HepG2 (cell line): ENCODE data around the gene HSD11B2. TPM values are rescaled to one million over a fixed set of nuclear protein-coding genes. Genes with fewer than 3 reads are reported as not detected.

Experiments
- ATF3 ChIP-seq: sonication (generic); formaldehyde crosslinking; IDR thresholded peaks from 2 replicates; pipeline ENCODE4 v1.4.0; 2020; ENCODE audit warnings: missing genetic modification reagents
- CREB3 ChIP-seq: sonication (generic); formaldehyde crosslinking; IDR thresholded peaks from 2 replicates; pipeline ENCODE4 v1.5.0; 2020; ENCODE audit warnings: missing genetic modification reagents
- GLMP ChIP-seq: sonication (generic); formaldehyde crosslinking; IDR thresholded peaks from 2 replicates; pipeline ENCODE4 v1.9.0; 2021; ENCODE audit warnings: missing genetic modification reagents, mild to moderate bottlenecking, borderline replicate concordance
- HBP1 ChIP-seq: IDR thresholded peaks from 2 replicates; pipeline ENCODE4 v1.6.1; 2016; ENCODE audit warnings: low read depth, control low read depth
- HCFC1 ChIP-seq: fragments of 150-350 bp; IDR thresholded peaks from 2 replicates; pipeline ENCODE4 v1.6.1; 2014; ENCODE audit warnings: low read depth, low read length
- KDM6A ChIP-seq: IDR thresholded peaks from 2 replicates; pipeline ENCODE4 v1.6.1; 2016; ENCODE audit warnings: low read depth
- MTF2 ChIP-seq: sonication (generic); formaldehyde crosslinking; IDR thresholded peaks from 2 replicates; pipeline ENCODE4 v1.5.0; 2020; ENCODE audit warnings: missing genetic modification reagents, borderline replicate concordance
- NKX3-1 ChIP-seq: sonication (generic); formaldehyde crosslinking; IDR thresholded peaks from 2 replicates; pipeline ENCODE4 v1.5.0; 2020; ENCODE audit warnings: missing genetic modification reagents
- POGK ChIP-seq: sonication (generic); formaldehyde crosslinking; conservative IDR thresholded peaks from 2 replicates; pipeline ENCODE4 v1.8.0; 2022; ENCODE audit warnings: mild to moderate bottlenecking, moderate library complexity, missing genetic modification reagents
- SAFB2 ChIP-seq: sonication (generic); formaldehyde crosslinking; IDR thresholded peaks from 2 replicates; pipeline ENCODE4 v1.5.1; 2020; ENCODE audit warnings: missing genetic modification reagents, low read depth, mild to moderate bottlenecking, borderline replicate concordance
- SMARCC2 ChIP-seq: fragments of 450-650 bp; IDR thresholded peaks from 2 replicates; pipeline ENCODE4 v1.6.1; 2017; ENCODE audit warnings: antibody characterized with exemption, mild to moderate bottlenecking
- SMARCE1 ChIP-seq: fragments of 450-650 bp; IDR thresholded peaks from 2 replicates; pipeline ENCODE4 v1.6.1; 2017; ENCODE audit warnings: borderline replicate concordance
- ZFYVE20 ChIP-seq: sonication (generic); formaldehyde crosslinking; IDR thresholded peaks from 2 replicates; pipeline ENCODE4 v1.8.0; 2023; ENCODE audit warnings: low read depth, mild to moderate bottlenecking, moderate library complexity, missing genetic modification reagents, borderline replicate concordance
- ZKSCAN1 ChIP-seq: fragments of 150-350 bp; IDR thresholded peaks from 2 replicates; pipeline ENCODE4 v1.6.1; 2014; ENCODE audit warnings: low read length
- ZNF274 ChIP-seq: sonication (generic); formaldehyde crosslinking; IDR thresholded peaks from 2 replicates; pipeline ENCODE4 v1.5.1; 2020; ENCODE audit warnings: mild to moderate bottlenecking, missing genetic modification reagents
- ZNF451 ChIP-seq: sonication (generic); formaldehyde crosslinking; IDR thresholded peaks from 2 replicates; pipeline ENCODE4 v1.5.0; 2020; ENCODE audit warnings: mild to moderate bottlenecking, missing genetic modification reagents
- ZNF687 ChIP-seq: sonication (generic); formaldehyde crosslinking; IDR thresholded peaks from 2 replicates; pipeline ENCODE4 v1.5.1; 2020; ENCODE audit warnings: mild to moderate bottlenecking, missing genetic modification reagents, moderate library complexity
- ZNF749 ChIP-seq: sonication (generic); formaldehyde crosslinking; IDR thresholded peaks from 2 replicates; pipeline ENCODE4 v1.8.0; 2022; ENCODE audit warnings: mild to moderate bottlenecking, missing genetic modification reagents, moderate library complexity, borderline replicate concordance
- ZSCAN12 ChIP-seq: sonication (generic); formaldehyde crosslinking; IDR thresholded peaks from 2 replicates; pipeline ENCODE4 v1.9.0; 2021; ENCODE audit warnings: mild to moderate bottlenecking, missing genetic modification reagents
- polyA plus RNA-seq, 8 experiments: library from polyadenylated mRNA; depleted of rRNA in 3 of 8; stranded (reverse) in 7 of 8; unstranded in 1 of 8; fragments of >200 nt; fragmentation: Illumina TruSeq in 4 of 8; extraction: Trizol in 4 of 8; gene quantifications; 2 replicates each; pipeline versions ENCODE4 v1.2.1 to v1.2.3, GENCODE V29; 2011 to 2016; ENCODE audit warnings: low read depth in 4 of 8, missing spikeins in 1 of 8, mixed read lengths in 1 of 8; ENCODE audit not compliant: insufficient read depth in 1 of 8
- total RNA-seq, 5 experiments: library from RNA; depleted of rRNA; stranded (reverse); fragments of >200 nt; fragmentation: Illumina TruSeq; extraction: Trizol; gene quantifications; 2 replicates each; pipeline ENCODE4 v1.2.3, GENCODE V29; 2016; ENCODE audit warnings: low read depth in 1 of 5

HSD11B2 gene
- total and polyA plus RNA-seq, 2 of the 13 experiments (the other 11 are each of a cell fraction or from before 2014, with no cell fraction given) = 8.9 to 13.6 TPM

GRCh38 chr16:67415872-67416793, 14.8 kb upstream of the HSD11B2 start, which contains the start of gene ZDHHC1 (continued):
- peak; percentile 41; the same call in 1 of the 2 replicates for TF ChIP-seq ZNF274 (CRISPR knock-in tag)
- TF ChIP-seq ZKSCAN1 = no peak
- peak; percentile 89 for TF ChIP-seq NKX3-1 (CRISPR knock-in tag)
- TF ChIP-seq SAFB2 (CRISPR knock-in tag) = no peak
- no peak for TF ChIP-seq SMARCE1
- TF ChIP-seq ATF3 (CRISPR knock-in tag) = no peak
- TF ChIP-seq KDM6A (CRISPR knock-in tag) = no peak
- TF ChIP-seq ZNF687 (CRISPR knock-in tag) = peak; percentile 91
- peak; percentile 83; the same call in 1 of the 2 replicates for TF ChIP-seq ZNF451 (CRISPR knock-in tag)
- TF ChIP-seq CREB3 (CRISPR knock-in tag) = no peak
- no peak for TF ChIP-seq ZNF749 (CRISPR knock-in tag)
- TF ChIP-seq ZSCAN12 = 0 out of 2 replicates have a peak, but pooled peaks have one; percentile 88
- TF ChIP-seq MTF2 (CRISPR knock-in tag) = peak; percentile 88; the same call in 1 of the 2 replicates
- no peak for TF ChIP-seq ZFYVE20 (CRISPR knock-in tag)
- TF ChIP-seq GLMP (CRISPR knock-in tag) = no peak
- no peak for TF ChIP-seq SMARCC2
- TF ChIP-seq HBP1 (CRISPR knock-in tag) = peak; percentile 66; the same call in 1 of the 2 replicates
- peak; percentile 56; the same call in 1 of the 2 replicates for TF ChIP-seq POGK (CRISPR knock-in tag)
- TF ChIP-seq HCFC1 = no peak
